GM12878 (cell line): ENCODE measurements around the gene SYNGR1. TPM values are rescaled to one million over a fixed set of nuclear protein-coding genes. Genes with fewer than 3 reads are reported as not detected.
"Not testable (repeated sequence)": the region's sequence is repeated elsewhere in the genome, so short reads cannot be mapped to it uniquely, and the experiment has no call there.

Experiments used
- ATAC-seq: fragments of 200-7000 bp; cut with Tn5 transposase; 3 replicates; pipeline ENCODE4 v1.9.1; 2020; ENCODE audit warnings: mild to moderate bottlenecking, moderate library complexity
- BruUV-seq: library from RNA; stranded (reverse); fragments of 400-500 nt; replicated peaks from 2 replicates; lab custom pipeline; 2021; lab: Mats Ljungman, UMichigan
- CTCF ChIA-PET: fragments of 300-600 bp; sonication (Branson Sonifier 250); formaldehyde crosslinking; extraction: SDS; loops from one replicate; lab custom pipeline; 2021; ENCODE audit warnings: inconsistent platforms; lab: Yijun Ruan, JAX
- POLR2A ChIA-PET: fragments of 350-600 bp; formaldehyde crosslinking; extraction: SDS; loops from one replicate; lab custom pipeline; 2021; ENCODE audit warnings: inconsistent platforms; lab: Charles Lee
- RAD21 ChIA-PET: fragments of 300-600 bp; sonication (Branson Sonifier 250); formaldehyde crosslinking; loops from one replicate; lab custom pipeline; 2023; ENCODE audit warnings: antibody characterized with exemption; ENCODE audit not compliant: unreplicated experiment; lab: Charles Lee
- SMC1A ChIA-PET: fragments of 300-600 bp; sonication (Branson Sonifier 250); formaldehyde crosslinking; loops from one replicate; lab custom pipeline; 2023; ENCODE audit not compliant: unreplicated experiment, uncharacterized antibody; lab: Charles Lee
- DNase-seq: peaks from one replicate; pipeline ENCODE4 v3.0.0-alpha.2; 2011; ENCODE audit warnings: low read depth, low spot score
- FAIRE-seq: peaks from 3 replicates; lab custom pipeline; 2011; peaks lifted over from hg19 to GRCh38; lab: Jason Lieb, UNC
- H2AFZ ChIP-seq: 2 replicates; pipeline ENCODE4 v1.6.0; 2011; ENCODE audit warnings: low read depth, low read length, control low read depth; ENCODE audit not compliant: control insufficient read depth
- H3K27ac ChIP-seq: 2 replicates; pipeline ENCODE4 v1.5.1; 2011; ENCODE audit warnings: control low read depth; ENCODE audit not compliant: control insufficient read depth, insufficient read depth
- H3K27me3 ChIP-seq, 2 experiments: replicated peaks in 1 of 2; 2 replicates each; pipeline versions ENCODE4 v1.6.0 to v1.6.1; 2011; ENCODE audit warnings: low read length in 1 of 2; ENCODE audit not compliant: control insufficient read depth in 2 of 2, insufficient read depth in 2 of 2
- H3K36me3 ChIP-seq, 2 experiments: 2 replicates each; pipeline ENCODE4 v1.5.1; 2011; ENCODE audit warnings: low read length in 1 of 2; ENCODE audit not compliant: control insufficient read depth in 2 of 2, insufficient read depth in 2 of 2
- H3K4me1 ChIP-seq: 2 replicates; pipeline ENCODE4 v1.6.1; 2011; ENCODE audit warnings: mild to moderate bottlenecking, low read length, moderate library complexity, mixed read lengths; ENCODE audit not compliant: control insufficient read depth, insufficient read depth
- H3K4me2 ChIP-seq: 2 replicates; pipeline ENCODE4 v1.6.0; 2011; ENCODE audit warnings: control low read depth; ENCODE audit not compliant: control insufficient read depth, insufficient read depth
- H3K4me3 ChIP-seq: fragments of 200-600 bp; sonication (generic); 2 replicates; pipeline ENCODE4 v1.5.1; 2016
- H3K79me2 ChIP-seq: 2 replicates; pipeline ENCODE4 v1.6.0; 2011; ENCODE audit warnings: low read length; ENCODE audit not compliant: control insufficient read depth, insufficient read depth
- H3K9ac ChIP-seq: 2 replicates; pipeline ENCODE4 v1.8.0; 2011; ENCODE audit warnings: low read length, control low read depth, mixed read lengths; ENCODE audit not compliant: control insufficient read depth, insufficient read depth
- H3K9me3 ChIP-seq: replicated peaks from 3 replicates; pipeline ENCODE4 v1.5.1; 2011; ENCODE audit warnings: mild to moderate bottlenecking, low read length; ENCODE audit not compliant: control insufficient read depth, insufficient read depth
- H4K20me1 ChIP-seq: 2 replicates; pipeline ENCODE4 v1.6.0; 2011; ENCODE audit not compliant: control insufficient read depth, insufficient read depth
- BHLHE40 ChIP-seq, 2 experiments: fragments of 450-650 bp in 1 of 2; IDR thresholded peaks; 2 replicates each; pipeline ENCODE4 v1.6.1; 2011 to 2017; ENCODE audit warnings: low read depth in 2 of 2, borderline replicate concordance in 1 of 2, improper control_type of control experiment in 1 of 2, low read length in 1 of 2, mild to moderate bottlenecking in 1 of 2
- RCOR1 ChIP-seq: conservative IDR thresholded peaks from 2 replicates; pipeline ENCODE4 v1.6.1; 2012; ENCODE audit warnings: low read depth, low read length, improper control_type of control experiment
- WGBS: methylation state at CpG from one replicate; pipeline ENCODE4 v1.1.6; 2016; ENCODE audit warnings: low lambda C conversion rate; ENCODE audit not compliant: insufficient replicate concordance, insufficient coverage; ENCODE audit errors: missing lambda C conversion rate; 5-methylcytosine and 5-hydroxymethylcytosine counted together
- in situ Hi-C: fragments of 300-500 bp; cut with MboI; formaldehyde crosslinking; loops from 9 replicates; pipeline ENCODE4 v1.14.3; 2018; ENCODE audit warnings: mixed read lengths
- intact Hi-C: fragments of 100-400 bp; cut with micrococcal nuclease; formaldehyde crosslinking; loops from one replicate; pipeline ENCODE4 v1.14.2; 2022; ENCODE audit not compliant: unreplicated experiment
- polyA plus RNA-seq, 11 experiments: library from polyadenylated mRNA; depleted of rRNA in 4 of 11; unstranded in 6 of 11; stranded (reverse) in 5 of 11; fragments of >200 nt; fragmentation: Nextera tagmentation in 4 of 11; fragmentation: Illumina TruSeq in 1 of 11; extraction: Ambion mirVana in 4 of 11; extraction: Trizol in 1 of 11; gene quantifications; 1 replicate in 1 of 11; 2 replicates in 10 of 11; pipeline versions ENCODE4 v1.2.1 to v1.2.3, GENCODE V29; 2011 to 2016; ENCODE audit warnings: inconsistent platforms in 2 of 11, missing spikeins in 2 of 11, low read depth in 1 of 11
- total RNA-seq, 4 experiments: library from RNA; depleted of rRNA in 3 of 4; stranded (reverse); fragments of >200 nt in 3 of 4; fragmentation: Illumina TruSeq in 1 of 4; extraction: Trizol in 1 of 4; gene quantifications; 2 replicates each; pipeline versions ENCODE4 v1.2.1 to v1.2.3, GENCODE V29; 2013 to 2021

The SYNGR1 gene
- total and polyA plus RNA-seq, 10 of the 15 experiments (the other 5 are each of a cell fraction or from before 2014, with no cell fraction given), result 0.87 to 9.2 (median 3.5) TPM

DNA sequence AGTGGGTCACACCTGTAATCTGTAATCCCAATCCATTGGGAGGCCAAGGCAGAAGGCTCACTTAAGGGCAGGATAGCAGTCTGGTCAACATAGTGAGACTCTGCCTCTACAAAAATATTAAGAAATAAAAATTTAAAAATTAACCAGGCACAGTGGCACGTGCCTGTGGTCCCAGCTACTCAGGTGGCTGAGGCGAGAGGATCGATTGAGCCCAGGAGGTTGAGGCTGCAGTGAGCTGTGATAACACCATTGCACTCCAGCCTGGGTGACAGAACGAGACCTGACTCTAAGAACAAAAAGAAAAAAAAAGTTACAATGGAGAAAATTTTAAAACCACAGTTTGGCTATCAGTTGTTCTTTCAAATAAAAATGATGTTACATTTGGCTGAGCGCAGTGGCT, 13.4 kb upstream of the SYNGR1 start:
- in situ Hi-C loops, result no loop called here
- RAD21 ChIA-PET, result no interaction called here
- Histone ChIP-seq H3K79me2 (no peaks in the 10 kb centered on the region), H3K4me1 (no peaks in the 10 kb centered on the region), H3K27me3 (no peaks in the 10 kb centered on the region), H3K4me3 (no peak overlapping the region), H3K36me3 (no peaks in the 10 kb centered on the region), H3K27ac (no peak overlapping the region), H3K9ac (no peak overlapping the region), H2AFZ (no peak overlapping the region), H3K9me3 (no peaks in the 10 kb centered on the region), H3K4me2 (no peak overlapping the region), H4K20me1 (no peaks in the 10 kb centered on the region)
- no peak for DNase-seq
- no TSS peak for BruUV-seq
- POLR2A ChIA-PET, result no interaction called here
- TF ChIP-seq RCOR1, result no peak
- TF ChIP-seq BHLHE40 (IDR thresholded peaks at IDR 0.05; ENCODE audit: borderline replicate concordance in 1 of 2, low read depth in 2 of 2, low read length in 1 of 2), result peak in 1 of 2 experiments; percentile 30; a peak in 1 of 4 replicates
- SMC1A ChIA-PET, result no interaction called here
- intact Hi-C loops, result no loop called here
- CTCF ChIA-PET, result interaction anchor here (1.7 kb wide), 1 partner anchor 192 kb away, joined by 4 read pairs; no protein-coding TSS in a partner anchor
- no peak for FAIRE-seq
- no peak for ATAC-seq
- WGBS, result 55% methylated on average over 5 of the region's 5 CpGs

DNA sequence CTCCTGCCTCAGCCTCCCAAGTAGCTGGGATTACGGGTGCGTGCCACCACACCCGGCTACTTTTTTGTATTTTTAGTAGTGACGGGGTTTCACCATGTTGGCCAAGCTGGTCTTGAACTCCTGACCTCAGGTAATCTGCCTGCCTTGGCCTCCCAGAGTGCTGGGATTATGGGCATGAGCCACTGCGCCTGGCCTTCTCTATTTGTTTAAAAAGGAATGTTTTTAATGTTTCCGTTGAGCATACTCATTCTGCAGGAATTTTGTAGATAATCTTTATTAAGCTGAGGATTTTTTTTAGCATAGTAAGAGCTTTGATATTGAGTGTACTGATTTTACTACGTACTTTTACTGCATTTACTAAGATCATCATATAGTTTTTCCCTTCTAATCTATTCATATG, 10.0 kb upstream of the SYNGR1 start:
- ATAC-seq, BruUV-seq: not testable (repeated sequence)

More for the DNA sequence above, 10.0 kb upstream of the SYNGR1 start:
- DNase-seq, intact Hi-C loops, FAIRE-seq, H2AFZ ChIP-seq, H3K4me1 ChIP-seq, H4K20me1 ChIP-seq, H3K79me2 ChIP-seq, H3K27ac ChIP-seq, H3K4me2 ChIP-seq, H3K27me3 ChIP-seq, H3K9ac ChIP-seq, H3K4me3 ChIP-seq, H3K36me3 ChIP-seq, H3K9me3 ChIP-seq: not testable (repeated sequence)
- in situ Hi-C loops, result loop anchor here (10.0 kb wide), 1 partner anchor 695 kb away; no protein-coding TSS in a partner anchor
- CTCF ChIA-PET, result interaction anchor here (0.9 to 1.3 kb wide), 2 partner anchors 9 to 53 kb away, joined by 3 to 4 read pairs; partner anchors contain the start of gene SYNGR1
- POLR2A ChIA-PET, result interaction anchor here (2.0 kb wide), 1 partner anchor 20 kb away, joined by 4 read pairs; no protein-coding TSS in a partner anchor
- SMC1A ChIA-PET, result interaction anchor here (1.1 kb wide), 1 partner anchor 108 kb away, joined by 3 read pairs; no protein-coding TSS in a partner anchor
- WGBS, result 56% methylated on average over 7 of the region's 7 CpGs
- RAD21 ChIA-PET, result interaction anchor here (1.0 kb wide), 1 partner anchor 150 kb away, joined by 3 read pairs; no protein-coding TSS in a partner anchor
